Activated naive CD8-positive, alpha-beta T cell treated with anti-CD3 and anti-CD28 coated beads for 36 hours (primary cell): Measurements from ENCODE around the gene CEBPG. TPM values are rescaled to one million over a fixed set of nuclear protein-coding genes. Genes with fewer than 3 reads are reported as not detected.

ENCODE experiments used
- DNase-seq: peaks from one replicate; pipeline ENCODE4 v3.0.0; 2021
- H3K27ac Mint-ChIP-seq: one replicate; pipeline ENCODE4 v1.8.0; 2022; ENCODE audit warnings: mild to moderate bottlenecking, moderate library complexity, mixed read lengths
- H3K27me3 Mint-ChIP-seq: one replicate; pipeline ENCODE4 v1.8.0; 2022; ENCODE audit warnings: mild to moderate bottlenecking, mixed read lengths
- H3K36me3 Mint-ChIP-seq: one replicate; pipeline ENCODE4 v1.8.0; 2021; ENCODE audit warnings: mild to moderate bottlenecking, mixed read lengths
- H3K4me1 Mint-ChIP-seq: one replicate; pipeline ENCODE4 v1.8.0; 2021; ENCODE audit warnings: mixed read lengths
- H3K4me3 Mint-ChIP-seq: one replicate; pipeline ENCODE4 v1.8.0; 2022; ENCODE audit warnings: mild to moderate bottlenecking, moderate library complexity, mixed read lengths
- H3K9me3 Mint-ChIP-seq: one replicate; pipeline ENCODE4 v1.8.0; 2022; ENCODE audit warnings: mixed read lengths
- total RNA-seq, 2 experiments: library from RNA; stranded (reverse); gene quantifications; one replicate each; pipeline ENCODE4 v1.2.3, GENCODE V29; 2021

Gene CEBPG
- total RNA-seq = 10 to 100 TPM; 30.1 to 30.9 TPM

DNA sequence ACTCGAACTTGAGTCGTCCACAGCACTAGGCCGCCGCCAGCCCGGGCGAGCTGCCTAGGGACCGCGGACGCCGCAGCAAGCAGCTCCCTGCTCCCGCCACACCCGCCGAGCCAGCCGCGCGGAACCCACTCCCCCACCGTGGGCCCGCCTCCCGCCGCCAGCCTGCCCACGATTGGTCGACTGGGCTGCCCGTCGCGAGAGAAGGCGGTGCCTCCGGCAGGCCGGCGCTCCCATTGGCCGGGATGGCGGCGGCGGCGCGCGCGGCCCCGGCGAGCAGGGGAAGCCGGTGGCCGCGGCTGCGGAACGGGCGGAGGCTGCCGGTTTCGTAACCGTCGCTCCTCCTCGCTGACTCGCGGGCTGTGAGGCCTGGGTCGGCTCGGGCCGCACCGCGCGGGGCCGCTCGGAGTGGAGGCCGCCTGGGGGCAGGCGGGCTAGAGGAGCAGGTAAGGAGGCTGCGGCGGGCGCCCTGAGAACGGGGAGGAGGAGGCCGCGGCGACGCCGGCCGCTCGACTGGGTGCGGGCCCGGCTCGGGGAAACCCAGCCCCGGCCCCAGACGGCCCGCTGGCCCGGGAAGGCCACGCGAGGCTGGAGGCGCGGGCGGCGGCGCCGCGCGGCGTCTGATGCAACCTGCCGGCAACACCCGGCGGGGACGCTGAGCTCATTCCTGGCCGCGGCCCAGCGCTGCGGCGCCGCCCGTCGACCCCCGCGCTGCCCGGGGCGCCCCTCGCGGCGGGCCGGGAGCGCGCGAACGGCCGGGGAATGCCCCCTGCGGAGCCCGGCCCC lies at the start of gene CEBPG:
Gene CEBPG (plus strand): TSS at position 257 of the 783 bp plus-strand sequence. CDS start 5,531 bp downstream, outside the sequence.
- peak within 1 kb of the TSS; percentile 82 for H3K27ac Mint-ChIP-seq
- H3K4me1 Mint-ChIP-seq = peaks cover 39% of the 10 kb centered on the region
- peak within 1 kb of the TSS; percentile 89 for H3K4me3 Mint-ChIP-seq
- no peaks in the 10 kb centered on the region for H3K27me3 Mint-ChIP-seq
- H3K36me3 Mint-ChIP-seq = peaks cover 21% of the 10 kb centered on the region
- H3K9me3 Mint-ChIP-seq = no peaks in the 10 kb centered on the region
- peak; percentile 97 for DNase-seq

DNA sequence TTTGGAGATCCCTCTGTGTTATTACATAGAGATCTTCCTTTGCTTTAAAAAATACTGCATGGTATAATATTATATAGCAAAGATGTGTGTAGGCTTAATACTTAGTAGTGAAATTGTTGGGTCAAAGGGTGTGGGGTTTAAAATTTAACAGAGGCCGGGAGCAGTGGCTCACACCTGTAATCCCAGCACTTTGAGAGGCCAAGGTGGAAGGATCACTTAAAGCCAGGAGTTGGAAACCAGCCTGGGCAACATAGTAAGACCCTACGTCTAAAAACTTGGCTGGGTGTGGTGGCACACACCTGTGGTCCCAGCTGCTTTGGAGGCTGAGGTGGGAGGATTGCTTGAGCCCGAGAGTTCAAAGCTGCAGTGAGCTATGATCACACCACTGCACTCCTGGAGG lies 48.9 kb upstream of the CEBPG start:
- Mint-ChIP-seq H3K27ac (no peak overlapping the region), H3K9me3 (peaks cover 7% of the 10 kb centered on the region), H3K36me3 (peaks cover 2% of the 10 kb centered on the region), H3K4me3 (no peak overlapping the region), H3K27me3 (peaks cover 5% of the 10 kb centered on the region), H3K4me1 (no peaks in the 10 kb centered on the region)
- no peak for DNase-seq

DNA sequence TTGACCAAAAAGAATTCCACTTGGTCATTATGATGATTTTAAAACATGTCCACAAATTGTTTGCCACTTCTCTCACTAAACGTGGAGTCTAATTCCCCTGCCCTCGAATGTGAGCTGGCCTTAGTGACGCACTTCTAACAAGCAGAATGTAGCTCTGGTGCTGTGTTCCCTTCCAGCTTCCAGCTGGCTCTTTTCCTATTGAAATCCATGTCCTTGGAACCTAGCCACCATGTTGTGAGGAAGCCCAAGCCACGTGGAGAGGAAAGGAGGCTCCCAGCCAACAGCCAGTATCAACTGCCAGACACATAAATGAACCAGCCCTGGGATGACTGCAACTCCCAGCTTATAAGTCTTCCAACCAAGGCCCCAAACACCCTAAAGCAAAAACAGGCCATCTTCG lies 47.6 kb upstream of the CEBPG start:
- no peak for DNase-seq
- no peak overlapping the region for H3K27ac Mint-ChIP-seq
- peaks cover 6% of the 10 kb centered on the region for H3K27me3 Mint-ChIP-seq
- peaks cover 2% of the 10 kb centered on the region for H3K36me3 Mint-ChIP-seq
- H3K4me1 Mint-ChIP-seq = no peaks in the 10 kb centered on the region
- H3K4me3 Mint-ChIP-seq = no peak overlapping the region
- peaks cover 2% of the 10 kb centered on the region for H3K9me3 Mint-ChIP-seq

DNA sequence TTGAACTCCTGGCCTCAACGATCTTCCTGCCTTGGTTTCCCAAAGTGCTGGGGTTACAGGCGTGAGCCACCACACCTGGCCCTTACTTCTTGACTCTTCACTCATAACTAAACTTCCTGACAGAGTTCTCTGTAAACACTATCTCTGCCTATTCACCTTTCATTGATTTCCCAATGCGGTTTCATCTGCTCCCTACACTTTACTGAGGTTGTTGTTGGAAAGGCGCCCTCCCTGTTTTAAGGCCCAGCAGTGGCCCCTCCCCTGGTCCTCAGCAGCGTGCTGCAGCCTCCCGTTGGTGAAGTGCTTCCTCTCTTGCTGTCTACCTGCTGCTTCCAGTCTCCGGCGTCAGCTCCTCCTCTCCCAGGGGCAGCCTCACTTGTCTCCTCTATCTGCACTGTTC lies 44.4 kb upstream of the CEBPG start:
- Mint-ChIP-seq H3K9me3 (no peaks in the 10 kb centered on the region), H3K27me3 (peaks cover 6% of the 10 kb centered on the region)

DNA sequence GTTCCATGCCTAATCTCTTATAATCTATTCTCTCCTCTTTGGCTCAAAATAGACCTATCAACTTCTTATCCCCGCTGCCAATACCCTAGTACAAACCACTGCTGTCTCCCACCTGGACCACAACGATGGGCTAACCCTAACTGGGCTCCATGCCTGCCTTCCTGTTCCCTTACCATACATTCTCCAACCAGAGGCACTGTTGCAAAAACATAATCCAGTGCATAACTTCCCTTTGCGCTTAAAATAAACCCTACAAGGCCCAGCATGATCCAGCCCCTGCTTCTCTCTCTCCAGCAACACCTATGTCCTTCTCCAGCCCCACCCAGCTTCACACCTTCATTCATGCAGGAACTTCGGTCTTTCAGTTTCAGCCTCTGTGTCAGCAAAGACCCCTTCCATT lies 43.8 kb upstream of the CEBPG start:
- Mint-ChIP-seq H3K4me1 (no peaks in the 10 kb centered on the region), H3K27ac (no peak overlapping the region), H3K36me3 (no peaks in the 10 kb centered on the region), H3K4me3 (no peak overlapping the region), H3K27me3 (peaks cover 6% of the 10 kb centered on the region), H3K9me3 (no peaks in the 10 kb centered on the region)
- DNase-seq = no peak

More for the DNA sequence above, 44.4 kb upstream of the CEBPG start:
- no peak for DNase-seq
- Mint-ChIP-seq H3K4me1 (no peaks in the 10 kb centered on the region), H3K27ac (no peak overlapping the region), H3K4me3 (no peak overlapping the region), H3K36me3 (no peaks in the 10 kb centered on the region)

GRCh38 chr19:33332248-33332647 lies 41.3 kb upstream of the CEBPG start:
- H3K27ac Mint-ChIP-seq = no peak overlapping the region
- H3K4me3 Mint-ChIP-seq = no peak overlapping the region
- DNase-seq = no peak
- H3K27me3 Mint-ChIP-seq = peaks cover 6% of the 10 kb centered on the region
- H3K4me1 Mint-ChIP-seq = no peaks in the 10 kb centered on the region
- H3K9me3 Mint-ChIP-seq = no peaks in the 10 kb centered on the region
- no peaks in the 10 kb centered on the region for H3K36me3 Mint-ChIP-seq

DNA sequence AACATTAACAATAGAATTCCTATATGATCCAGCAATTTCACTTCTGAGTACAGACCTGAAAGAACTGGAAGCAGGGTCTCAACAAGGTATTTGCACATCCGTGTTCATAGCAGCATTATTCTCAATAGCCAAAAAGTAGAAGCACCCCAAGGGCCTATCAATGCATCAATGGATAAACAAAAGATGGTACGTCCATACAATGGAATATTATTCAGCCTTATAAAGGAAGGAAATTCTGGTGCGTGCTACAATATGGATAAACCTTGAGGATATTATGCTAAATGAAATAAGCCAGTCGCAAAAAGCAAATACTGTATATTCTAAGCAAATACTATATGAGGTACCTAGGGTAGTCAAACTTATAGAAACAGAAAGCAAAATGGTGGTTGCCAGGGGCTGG lies 40.4 kb upstream of the CEBPG start:
- Mint-ChIP-seq H3K27me3 (peaks cover 9% of the 10 kb centered on the region), H3K4me1 (no peaks in the 10 kb centered on the region), H3K27ac (no peak overlapping the region), H3K4me3 (no peak overlapping the region), H3K36me3 (no peaks in the 10 kb centered on the region), H3K9me3 (no peaks in the 10 kb centered on the region)
- DNase-seq = no peak

- no peak overlapping the region for H3K4me3 Mint-ChIP-seq
- no peak overlapping the region for H3K27ac Mint-ChIP-seq
- DNase-seq = no peak
- no peaks in the 10 kb centered on the region for H3K4me1 Mint-ChIP-seq
- no peaks in the 10 kb centered on the region for H3K36me3 Mint-ChIP-seq
- peaks cover 12% of the 10 kb centered on the region for H3K27me3 Mint-ChIP-seq
- no peaks in the 10 kb centered on the region for H3K9me3 Mint-ChIP-seq
Observed at GRCh38 chr19:33333642-33334041, 39.9 kb upstream of the CEBPG start.

GRCh38 chr19:33334271-33334670 lies 39.2 kb upstream of the CEBPG start:
- H3K4me3 Mint-ChIP-seq = no peak overlapping the region
- no peak overlapping the region for H3K27ac Mint-ChIP-seq
- peaks cover 11% of the 10 kb centered on the region for H3K27me3 Mint-ChIP-seq
- no peaks in the 10 kb centered on the region for H3K9me3 Mint-ChIP-seq
- H3K36me3 Mint-ChIP-seq = no peaks in the 10 kb centered on the region
- no peaks in the 10 kb centered on the region for H3K4me1 Mint-ChIP-seq
- no peak for DNase-seq

GRCh38 chr19:33335446-33335845 lies 38.1 kb upstream of the CEBPG start:
- Mint-ChIP-seq H3K27ac (no peak overlapping the region), H3K4me3 (no peak overlapping the region), H3K36me3 (no peaks in the 10 kb centered on the region), H3K27me3 (peaks cover 8% of the 10 kb centered on the region), H3K9me3 (no peaks in the 10 kb centered on the region), H3K4me1 (no peaks in the 10 kb centered on the region)
- DNase-seq = no peak

DNA sequence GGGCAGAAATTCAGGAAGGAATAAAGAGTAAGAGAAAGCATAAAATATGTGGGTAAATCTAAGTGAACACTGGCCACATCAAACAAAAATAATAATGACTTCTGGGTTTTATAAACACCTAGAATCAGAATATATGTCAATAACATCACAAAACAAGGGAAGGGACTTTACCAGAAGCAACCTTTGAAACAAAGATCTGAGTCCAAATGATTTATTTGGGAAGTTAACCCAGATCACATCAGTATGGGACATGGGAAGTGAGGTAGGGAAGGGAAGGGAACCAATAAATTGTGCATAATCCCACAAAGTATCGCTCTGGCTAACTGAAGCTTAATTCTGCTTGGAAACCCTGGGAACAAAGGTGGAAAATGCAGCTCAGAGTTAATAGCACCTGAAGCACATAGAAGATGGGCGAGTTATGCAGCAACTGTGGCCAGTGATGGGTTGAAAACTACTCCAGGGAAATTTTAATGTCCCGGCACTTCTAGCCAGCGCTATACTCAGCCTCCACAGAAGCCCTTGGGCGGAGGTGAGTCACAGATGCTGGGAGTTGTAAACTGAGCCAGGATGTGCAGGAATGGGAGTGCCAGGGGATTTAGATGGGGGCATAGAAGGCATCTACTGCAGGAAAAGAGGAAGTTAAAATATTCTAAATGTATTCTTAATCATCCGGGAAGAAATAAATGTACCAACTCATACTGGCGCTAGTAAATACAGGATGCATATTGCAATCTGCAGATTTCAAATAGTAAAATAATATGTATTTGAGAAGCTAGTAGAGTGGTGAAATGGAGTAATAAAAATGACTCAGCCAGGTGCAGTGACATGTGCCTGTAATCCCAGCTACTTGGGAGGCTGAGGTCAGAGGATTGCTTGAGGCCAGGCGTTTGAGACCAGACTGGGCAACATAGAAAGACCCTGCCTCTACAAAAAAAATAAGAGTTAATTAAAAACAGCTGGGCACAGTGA lies 34.2 kb upstream of the CEBPG start:
- Mint-ChIP-seq H3K36me3 (no peaks in the 10 kb centered on the region), H3K27me3 (peaks cover 27% of the 10 kb centered on the region), H3K4me3 (no peak overlapping the region), H3K9me3 (no peaks in the 10 kb centered on the region), H3K27ac (no peak overlapping the region), H3K4me1 (no peaks in the 10 kb centered on the region)
- no peak for DNase-seq

GRCh38 chr19:33340991-33341390 lies 32.5 kb upstream of the CEBPG start:
- Mint-ChIP-seq H3K27me3 (peaks cover 38% of the 10 kb centered on the region), H3K9me3 (no peaks in the 10 kb centered on the region), H3K4me3 (no peak overlapping the region), H3K36me3 (no peaks in the 10 kb centered on the region), H3K4me1 (no peaks in the 10 kb centered on the region), H3K27ac (no peak overlapping the region)
- DNase-seq = no peak

- H3K4me1 Mint-ChIP-seq = no peaks in the 10 kb centered on the region
- no peak overlapping the region for H3K27ac Mint-ChIP-seq
- no peak overlapping the region for H3K4me3 Mint-ChIP-seq
- H3K36me3 Mint-ChIP-seq = no peaks in the 10 kb centered on the region
- H3K27me3 Mint-ChIP-seq = peaks cover 44% of the 10 kb centered on the region
- H3K9me3 Mint-ChIP-seq = no peaks in the 10 kb centered on the region
- DNase-seq = no peak
Observed at GRCh38 chr19:33343301-33343700, 30.2 kb upstream of the CEBPG start.

DNA sequence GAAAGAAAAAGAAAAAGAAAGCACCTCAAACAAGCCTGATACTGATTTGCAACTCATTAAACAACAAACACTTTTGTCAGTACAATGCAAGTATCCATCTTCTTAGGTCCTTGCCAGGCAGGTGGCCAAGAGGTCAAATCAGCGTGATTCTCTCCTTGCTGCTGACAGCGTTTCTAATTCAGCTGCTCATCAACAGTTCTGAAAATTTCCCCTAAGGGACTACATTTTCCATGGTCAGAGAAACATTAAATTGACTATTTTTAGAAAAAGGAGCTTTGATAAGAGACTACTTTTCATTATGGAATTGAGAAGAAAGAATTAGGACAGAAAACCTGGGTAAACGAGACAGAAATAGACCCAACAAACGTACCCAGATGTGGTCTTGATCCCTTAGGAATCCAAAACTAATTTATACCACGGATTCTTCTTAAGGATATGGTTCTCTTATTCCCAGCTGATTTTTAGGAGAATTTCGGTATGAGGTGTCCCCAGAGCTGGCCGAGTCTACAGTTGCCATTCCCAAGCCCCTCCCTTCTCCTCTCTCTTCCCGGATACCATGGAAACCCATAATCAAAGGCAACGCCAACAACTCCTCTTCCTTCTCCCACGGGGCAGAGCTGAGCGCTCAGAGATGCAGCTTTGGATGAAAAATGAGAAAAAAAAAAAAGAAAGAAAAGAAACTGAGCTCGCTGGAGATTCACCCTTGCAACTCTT lies 29.5 kb upstream of the CEBPG start:
- peaks cover 45% of the 10 kb centered on the region for H3K27me3 Mint-ChIP-seq

DNA sequence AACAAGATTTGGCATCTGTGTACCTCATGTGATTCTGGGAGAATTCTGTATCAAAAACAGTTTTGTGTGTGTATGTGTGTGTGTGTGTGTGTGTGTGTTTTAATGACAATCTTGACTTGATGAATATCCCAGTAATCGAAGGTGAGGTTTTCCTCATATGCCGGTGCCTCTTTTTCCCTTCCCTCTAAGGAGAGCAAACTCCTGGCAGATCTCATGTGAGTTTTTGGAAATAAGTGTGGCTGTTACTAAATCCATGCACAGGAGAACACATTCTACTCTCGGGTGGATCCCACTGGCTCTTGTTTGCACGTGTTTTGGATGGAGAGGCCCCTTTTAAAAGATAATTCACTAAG lies 29.0 kb upstream of the CEBPG start:
- Mint-ChIP-seq H3K4me3 (no peak overlapping the region), H3K9me3 (no peaks in the 10 kb centered on the region), H3K4me1 (no peaks in the 10 kb centered on the region), H3K27me3 (peaks cover 45% of the 10 kb centered on the region), H3K27ac (no peak overlapping the region), H3K36me3 (no peaks in the 10 kb centered on the region)
- DNase-seq = no peak

More for the DNA sequence above, 29.5 kb upstream of the CEBPG start:
- no peak overlapping the region for H3K27ac Mint-ChIP-seq
- H3K36me3 Mint-ChIP-seq = no peaks in the 10 kb centered on the region
- H3K9me3 Mint-ChIP-seq = no peaks in the 10 kb centered on the region
- no peak overlapping the region for H3K4me3 Mint-ChIP-seq
- no peak for DNase-seq
- no peaks in the 10 kb centered on the region for H3K4me1 Mint-ChIP-seq
